Stimulated activated CD4-positive, alpha-beta T cell treated with anti-CD3 and anti-CD28 coated beads, Interleukin-4, amount 100 ng/mL, for 1 hour (primary cell): ENCODE measurements around the gene KRTAP10-1.

Experiments used
- DNase-seq: peaks from one replicate; pipeline ENCODE4 v3.0.0-alpha.2; 2020

The KRTAP10-1 gene

DNA sequence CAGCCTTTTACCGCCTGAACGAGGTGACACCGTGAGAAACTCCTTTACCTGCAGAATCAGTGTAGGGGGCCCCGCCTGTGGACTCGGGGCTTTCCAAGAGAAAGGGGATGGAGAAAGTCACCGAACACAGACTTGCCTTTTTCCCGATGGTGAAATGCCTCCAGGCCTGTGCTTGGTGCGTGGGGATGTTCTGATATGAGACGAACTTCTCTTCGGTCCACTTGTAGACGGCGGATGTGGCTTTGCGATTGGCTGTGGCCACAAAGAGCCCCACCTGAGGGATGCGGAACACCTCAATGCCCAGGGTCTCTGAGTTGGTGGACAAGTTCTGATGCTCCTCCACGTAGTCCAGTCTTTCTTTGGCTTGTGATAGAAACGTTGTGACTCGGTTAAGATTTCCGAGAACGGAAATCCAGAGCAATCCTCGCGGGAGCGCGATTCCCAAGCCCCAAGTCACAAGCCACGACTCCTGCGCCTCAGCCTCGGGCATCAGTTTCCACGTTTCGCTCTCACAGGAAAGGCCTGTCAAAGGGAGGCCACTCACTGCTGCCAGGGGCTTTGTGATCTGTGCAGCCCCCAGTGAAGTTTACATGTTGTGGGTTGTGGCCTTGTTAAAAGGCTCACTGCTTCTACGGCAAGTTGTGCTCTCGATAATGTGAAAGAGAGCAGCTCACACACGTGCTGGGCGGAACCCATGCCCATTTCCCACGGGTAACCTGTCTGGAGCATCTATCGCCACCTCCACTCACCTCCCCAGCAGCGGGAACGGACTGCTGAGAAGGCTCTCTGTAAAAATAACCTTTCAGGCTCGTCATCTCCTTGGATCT, 12.6 kb downstream of the KRTAP10-1 start:
- no peak for DNase-seq

DNA sequence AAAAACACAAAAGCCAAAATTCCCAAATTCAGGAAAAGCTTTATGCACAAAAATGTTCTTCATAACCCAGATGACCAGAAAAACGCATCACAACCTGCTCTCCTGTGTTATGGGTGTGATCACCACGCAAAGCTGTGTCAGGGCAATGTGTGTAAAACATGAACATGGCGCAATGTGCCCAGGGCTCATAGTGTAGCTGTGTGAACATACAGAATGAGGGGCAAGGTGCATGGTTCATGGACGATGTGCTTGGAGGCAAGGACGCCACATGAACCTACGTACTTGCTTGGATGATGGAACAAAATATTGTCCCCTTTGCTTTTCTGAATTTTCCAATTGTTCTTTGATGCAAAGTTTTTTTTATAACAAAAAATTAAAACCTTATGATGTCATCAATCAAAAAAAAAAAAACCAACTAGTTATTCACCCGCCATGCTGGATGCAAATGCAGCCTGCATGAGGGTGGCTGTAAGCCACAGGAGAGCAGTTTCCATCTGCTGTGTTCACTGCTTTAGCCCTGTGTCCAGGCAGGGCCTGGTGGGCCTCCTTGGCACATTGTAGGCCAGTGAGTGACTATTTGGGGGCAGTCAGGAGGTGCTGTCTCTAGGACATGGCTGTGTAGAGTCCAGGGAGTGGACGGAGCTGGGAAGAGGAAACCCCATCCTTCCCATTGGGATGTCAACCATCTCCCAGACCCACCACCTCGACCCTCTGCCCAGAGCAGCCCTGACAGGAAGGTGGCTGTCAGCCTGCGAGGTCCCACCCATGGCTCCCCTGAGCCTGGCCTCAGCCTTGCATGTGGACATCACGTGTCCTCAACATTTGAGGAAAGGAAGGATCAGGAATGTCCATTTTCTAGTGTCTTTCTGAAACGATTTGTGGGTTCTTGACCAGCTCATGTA, 13.6 kb downstream of the KRTAP10-1 start:
- no peak for DNase-seq

DNA sequence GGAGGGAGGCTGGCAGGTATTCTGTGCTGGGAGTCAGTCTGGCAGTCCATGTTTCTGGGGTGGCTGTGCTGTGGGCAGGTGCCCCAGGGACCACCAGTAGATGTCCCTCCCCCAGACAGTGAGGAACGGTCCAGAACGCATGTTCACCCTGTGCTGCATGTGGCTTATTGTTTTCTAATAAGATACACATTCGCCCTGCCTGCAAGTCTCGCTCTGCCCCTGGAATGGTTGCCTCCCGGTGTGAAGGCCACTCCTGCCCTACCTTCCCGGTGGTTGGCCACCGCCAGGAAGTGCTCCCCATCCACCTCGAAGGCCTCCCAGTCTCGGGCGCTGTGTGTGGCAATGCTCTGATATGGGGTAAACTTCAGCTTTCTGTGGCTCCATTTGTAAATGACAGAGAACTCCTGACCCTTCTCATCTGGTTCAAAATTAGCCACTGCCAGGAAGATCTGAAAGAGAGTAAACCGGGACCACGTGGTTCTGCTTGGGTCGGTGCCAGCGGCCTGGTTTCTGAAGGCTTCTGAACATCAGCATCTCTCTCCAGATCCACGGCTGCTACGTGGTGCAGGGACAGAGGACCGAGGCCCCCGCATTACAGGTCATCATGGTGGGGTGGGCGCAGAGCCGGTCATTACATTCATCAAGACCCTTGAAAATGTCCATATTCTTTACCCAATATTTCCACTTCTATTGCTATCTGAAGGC, 14.5 kb downstream of the KRTAP10-1 start:
- no peak for DNase-seq

DNA sequence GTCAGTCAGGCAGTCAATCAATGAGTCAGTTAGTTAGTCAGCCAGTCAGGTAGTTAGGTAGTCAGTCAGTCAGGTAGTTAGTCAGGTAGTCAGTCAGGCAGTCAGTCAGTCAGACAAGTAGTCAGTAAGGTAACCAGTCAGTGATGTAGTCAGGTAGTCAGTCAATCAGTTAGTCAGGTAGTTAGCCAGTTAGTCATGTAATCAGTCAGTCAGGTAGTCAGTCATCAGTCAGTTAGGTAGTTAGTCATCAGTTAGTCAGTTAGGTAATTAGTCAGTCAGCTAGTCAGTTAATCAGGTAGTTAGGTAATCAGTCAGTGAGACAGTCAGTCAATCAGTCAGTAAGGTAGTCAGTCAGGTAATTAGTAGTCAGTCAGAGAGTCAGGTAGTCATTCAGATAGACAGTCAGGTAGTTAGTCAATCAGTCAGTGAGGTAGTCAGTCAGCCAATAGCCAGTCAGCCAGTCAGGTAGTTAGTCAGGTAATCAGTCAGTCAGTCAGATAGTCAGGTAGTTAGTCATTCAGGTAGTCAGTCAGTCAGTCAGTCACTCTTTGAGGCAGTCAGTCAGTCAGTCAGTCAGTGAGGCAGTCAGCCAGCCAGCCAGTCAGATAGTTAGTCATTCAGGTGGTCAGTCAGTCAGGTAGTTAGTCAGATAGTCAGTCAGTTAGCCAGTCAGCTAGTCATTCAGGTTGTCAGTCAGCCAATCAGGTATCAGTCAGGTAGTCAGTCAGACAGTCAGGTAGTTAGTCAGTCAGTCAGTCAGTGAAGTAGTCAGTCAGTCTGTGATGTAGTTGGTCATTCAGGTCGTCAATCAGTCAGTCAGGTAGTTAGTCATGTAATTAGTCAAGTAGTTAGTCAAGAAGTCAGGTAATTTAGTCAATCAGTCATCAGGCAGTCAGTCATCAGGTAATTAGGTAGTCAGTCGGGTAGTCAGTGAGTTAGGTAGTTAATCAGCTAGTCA, 15.3 kb downstream of the KRTAP10-1 start:
- DNase-seq = no peak

DNA sequence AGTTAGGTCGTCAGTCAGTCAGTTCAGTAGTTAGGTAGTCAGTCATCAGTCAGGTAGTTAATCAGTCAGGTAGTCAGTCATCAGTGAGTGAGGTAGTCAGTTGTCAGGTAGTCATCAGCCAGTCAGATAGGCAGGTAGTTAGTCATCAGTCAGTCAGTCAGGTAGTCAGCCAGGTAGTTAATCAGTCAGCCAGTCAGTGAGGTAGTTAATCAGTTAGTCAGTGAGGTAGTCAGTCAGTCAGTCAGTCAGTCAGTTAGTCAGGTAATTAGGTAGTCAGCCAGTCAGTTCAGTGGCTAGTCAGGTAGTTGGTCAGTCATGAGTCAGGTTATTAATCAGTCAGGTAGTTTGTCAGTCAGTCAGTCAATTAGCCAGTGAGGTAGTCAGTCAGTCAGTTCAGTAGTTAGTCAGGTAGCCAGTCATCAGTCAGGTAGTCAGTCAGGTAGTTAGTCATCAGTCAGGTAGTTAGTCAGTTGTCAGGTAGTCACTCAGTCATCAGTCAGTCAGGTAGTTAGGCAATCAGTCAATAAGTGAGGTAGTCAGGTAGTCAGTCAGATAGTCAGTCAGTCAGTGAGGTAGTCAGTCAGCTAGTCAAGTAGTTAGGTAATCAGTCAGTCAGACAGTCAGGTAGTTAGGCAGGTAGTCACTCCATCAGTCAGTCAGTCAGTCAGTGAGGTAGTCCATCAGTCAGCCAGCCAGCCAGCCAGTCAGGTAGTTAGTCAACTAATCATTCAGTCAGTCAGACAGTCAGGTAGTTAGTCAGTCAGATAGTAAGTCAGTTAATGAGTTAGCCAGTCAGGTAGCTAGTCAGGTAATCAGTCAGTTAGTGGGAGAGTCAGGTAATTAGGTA, 16.2 kb downstream of the KRTAP10-1 start:
- DNase-seq = no peak

DNA sequence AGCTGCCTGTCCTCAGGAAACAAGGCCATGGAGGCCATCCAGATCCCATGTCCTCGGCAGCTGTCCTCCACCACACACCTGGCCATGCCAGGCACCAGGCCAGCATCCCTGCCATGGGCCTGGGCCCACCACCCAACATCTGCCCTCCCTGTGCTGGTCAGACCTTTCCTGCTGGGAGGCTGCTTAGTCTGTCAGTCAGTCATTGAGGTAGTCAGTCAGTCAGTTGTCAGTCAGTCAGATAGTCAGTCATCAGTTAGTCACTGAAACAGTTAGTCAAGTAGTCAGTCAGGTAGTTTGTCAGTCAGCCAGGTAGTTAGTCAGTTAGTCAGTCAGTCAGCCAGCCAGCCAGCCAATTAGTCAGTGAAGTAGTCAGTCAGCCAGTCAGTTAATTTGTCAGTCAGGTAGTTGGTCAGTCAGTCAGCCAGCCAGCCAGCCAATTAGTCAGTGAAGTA, 17.2 kb downstream of the KRTAP10-1 start:
- DNase-seq = no peak

DNA sequence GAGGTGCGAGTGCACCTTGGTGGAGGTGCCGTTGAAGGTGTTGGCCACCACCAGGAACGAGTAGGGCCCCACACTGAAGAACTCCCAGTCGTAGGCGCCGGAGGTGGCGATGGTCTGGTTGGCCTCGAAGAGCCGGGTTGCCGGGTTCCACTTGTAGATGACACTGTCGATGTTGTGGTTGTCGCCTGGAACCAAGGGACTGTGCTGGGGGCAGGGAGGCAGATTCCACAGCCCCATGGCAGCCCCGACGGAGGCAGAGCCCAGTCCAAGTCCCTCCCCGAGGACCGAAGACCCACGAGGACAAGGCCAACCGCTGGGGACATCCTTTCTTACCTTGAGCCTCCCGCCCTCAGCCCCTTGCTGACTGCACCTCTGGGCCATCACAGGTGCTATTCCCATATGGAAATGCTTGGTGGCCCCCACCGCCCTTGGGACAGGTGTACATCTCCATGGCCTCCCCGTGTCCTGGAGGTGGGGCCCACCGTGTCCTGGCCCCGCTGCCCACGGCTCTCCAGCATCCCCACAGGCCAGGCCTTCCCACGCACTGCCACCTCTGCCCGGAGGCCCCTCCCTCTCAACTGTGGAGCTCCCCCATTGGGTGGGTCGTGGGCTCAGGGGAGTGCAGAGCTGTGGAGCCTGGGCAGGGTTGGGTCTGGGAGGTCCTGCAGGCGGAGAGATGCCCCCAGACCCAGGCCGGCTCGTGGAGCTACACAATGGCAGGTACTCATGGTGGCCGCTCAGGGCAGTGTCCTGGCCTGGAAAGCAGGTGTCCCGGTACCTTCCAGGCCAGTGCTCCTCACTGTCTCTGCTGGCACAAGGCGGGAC, 17.9 kb downstream of the KRTAP10-1 start:
- DNase-seq = no peak

DNA sequence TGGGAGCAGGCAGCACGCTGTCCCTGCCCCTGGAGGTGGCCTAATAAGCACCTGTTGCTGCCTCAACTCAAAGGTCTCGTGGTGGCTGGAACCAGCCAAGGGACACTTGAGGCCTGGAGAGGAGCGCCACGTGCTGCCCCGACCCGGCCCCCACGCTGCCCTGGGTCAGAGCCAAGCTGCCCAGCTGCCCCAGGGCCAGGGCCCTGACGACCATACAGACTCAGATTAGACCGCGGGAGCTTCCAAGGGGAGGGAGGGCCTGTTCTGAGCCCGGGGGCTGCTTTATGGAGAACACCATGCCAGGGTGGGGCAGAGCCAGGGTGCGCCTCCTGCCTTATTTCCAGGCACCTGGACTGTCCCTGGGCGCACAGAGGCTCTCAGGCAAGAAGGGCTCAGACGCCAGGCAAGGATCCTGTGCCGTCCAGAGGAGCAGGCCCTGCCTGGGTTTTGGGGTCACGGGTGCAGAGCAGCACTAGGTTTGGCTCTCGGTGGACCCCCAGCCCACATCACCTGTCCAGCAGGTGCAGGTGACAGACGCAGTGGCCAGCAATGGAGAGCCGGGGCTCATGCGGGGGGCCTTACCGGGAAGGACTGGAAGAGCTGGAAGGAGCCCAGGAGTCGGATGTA, 18.6 kb downstream of the KRTAP10-1 start:
- DNase-seq = no peak

DNA sequence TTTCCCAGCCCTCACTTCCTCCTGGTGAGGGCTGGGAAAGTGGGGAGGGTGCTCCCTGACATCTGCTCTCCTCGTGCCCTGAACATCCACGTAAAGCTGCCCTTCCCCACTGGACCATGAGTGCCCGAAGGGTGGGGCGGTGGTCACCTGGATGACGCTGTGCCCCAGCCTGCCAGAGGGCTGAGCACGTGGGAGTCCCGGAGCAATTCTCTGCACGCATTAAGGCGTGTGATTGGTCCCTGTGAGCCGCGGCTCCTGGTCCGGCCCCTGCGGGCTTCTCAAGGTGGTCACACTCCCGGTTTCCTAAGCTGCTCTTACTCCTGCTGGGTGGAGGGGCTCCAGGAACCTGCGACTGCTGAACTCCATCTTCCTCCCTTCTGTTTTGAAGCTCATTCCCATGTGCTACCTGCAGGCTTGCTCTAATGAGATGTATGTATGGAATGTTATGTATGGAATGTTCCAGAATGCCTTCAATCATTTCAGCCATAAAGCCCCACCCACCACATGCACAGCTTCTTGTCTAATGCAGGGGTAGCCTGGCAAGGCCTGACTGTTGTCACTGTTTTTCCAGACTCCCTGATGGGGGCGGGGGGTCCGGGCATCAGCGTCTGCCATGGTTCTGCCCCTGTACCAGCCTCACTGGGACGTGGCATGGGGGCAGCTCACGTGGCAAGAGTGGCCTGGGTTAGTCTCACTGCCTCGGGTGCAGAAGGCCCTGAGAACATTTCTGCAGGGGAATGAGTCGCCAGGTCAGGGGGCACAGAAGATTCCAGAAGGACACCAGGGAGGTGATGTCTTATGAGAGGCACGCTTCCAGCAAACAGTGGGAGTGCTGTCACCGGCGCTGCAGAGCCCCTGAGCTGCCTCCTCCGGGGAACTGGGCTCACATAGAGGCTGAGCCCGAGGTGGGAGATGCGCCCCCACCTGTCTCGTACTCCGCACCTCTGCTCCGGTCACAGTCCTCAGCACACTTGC, 19.4 kb downstream of the KRTAP10-1 start:
- DNase-seq = no peak

DNA sequence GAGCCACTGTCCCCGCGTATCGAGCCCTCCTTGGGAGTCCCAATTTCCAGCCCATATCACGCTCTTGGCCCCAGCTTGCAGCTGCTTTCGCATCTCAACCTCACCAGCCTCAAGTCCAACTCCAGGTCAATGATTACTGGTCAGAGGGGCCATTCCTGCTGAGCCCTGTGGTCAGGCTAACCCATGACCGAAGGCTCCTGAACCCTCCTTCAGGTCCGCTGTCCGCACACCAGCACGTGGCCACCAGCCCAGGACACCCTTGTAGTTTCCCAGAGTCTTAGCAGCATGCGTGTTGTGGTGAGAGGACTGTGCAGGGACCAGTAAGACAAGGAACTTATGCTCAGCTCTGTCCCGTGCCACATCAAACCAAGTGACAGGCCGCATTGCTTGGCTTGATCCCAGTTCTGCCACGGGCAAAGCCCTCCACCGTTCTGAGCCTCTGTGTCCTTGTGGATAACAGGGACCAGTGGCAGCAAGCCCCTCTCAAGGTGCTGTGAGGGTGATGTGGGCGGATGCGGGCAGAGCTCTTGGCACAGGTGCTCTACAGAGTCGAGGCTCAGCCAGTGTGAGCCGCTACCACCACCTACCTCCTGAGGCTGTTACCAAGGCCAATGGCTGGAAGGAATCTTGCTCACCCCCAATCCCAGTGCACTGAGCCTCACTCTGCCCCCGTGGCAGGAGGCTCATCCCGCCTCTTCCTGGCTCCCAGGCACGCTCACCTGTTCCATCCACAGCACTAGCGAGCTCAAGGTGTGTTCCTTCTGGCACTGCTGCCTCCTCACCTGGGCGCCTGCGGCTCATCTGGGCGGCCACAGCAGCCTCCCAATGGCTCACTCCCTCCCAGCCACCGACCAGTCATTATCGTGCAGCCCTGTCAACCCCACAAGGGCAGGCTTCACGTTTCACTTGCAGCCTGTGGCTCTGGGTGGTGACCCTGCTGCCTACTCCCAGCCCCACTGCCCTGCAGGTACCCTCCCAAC, 20.4 kb downstream of the KRTAP10-1 start:
- DNase-seq = no peak

DNA sequence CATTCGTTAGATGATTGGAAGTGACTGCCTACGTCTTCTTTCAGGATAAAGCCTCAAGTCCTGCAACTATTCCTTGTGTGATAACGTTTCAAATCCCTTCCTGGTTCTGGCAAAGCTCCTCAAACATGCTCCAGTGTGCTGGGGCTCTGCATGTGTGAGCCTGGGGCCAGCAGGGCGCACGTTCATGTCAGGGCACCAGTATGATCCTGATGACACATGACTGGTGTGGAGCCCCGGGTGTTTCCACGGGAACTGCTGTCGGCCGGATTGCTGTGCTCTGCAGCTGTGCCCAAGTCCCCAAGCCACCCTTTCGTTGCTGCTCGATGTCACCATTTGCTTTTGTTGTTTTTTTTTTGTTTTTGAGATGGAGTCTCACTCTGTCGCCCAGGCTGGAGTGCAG, 21.3 kb downstream of the KRTAP10-1 start:
- no peak for DNase-seq

DNA sequence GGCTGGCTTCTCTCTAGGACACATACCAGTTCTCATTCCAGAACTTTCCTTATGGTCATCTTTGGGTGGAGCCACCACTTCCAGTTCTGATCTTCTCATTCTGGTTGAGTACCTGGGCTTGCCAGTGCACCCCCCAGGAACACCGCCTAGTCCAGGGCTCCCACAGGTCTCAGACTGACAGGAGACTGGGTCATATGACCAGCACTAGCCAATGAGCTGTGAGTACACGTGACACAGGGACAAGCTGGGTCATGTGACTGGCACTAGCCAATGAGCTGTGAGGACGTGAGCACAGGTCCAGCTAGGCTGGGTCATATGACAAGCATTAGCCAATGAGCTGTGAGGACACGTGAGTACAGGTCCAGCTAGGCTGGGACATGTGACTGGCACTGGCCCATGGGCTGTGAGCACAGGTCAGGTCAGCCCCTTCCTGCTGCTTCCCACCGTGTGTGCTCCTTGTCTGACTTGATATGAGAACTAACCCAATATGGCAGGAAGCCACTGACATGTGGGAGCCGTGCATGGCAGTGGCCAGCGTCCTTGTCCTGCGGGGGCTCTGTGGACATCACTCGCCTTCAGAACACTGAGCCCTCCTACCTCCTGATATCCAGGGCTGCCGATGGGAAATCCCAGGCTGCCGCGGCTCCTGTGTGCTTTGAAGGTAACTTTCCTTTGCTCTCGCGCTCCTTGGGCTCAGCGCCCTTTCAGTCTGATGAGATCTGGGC, 22.7 kb downstream of the KRTAP10-1 start:
- no peak for DNase-seq

DNA sequence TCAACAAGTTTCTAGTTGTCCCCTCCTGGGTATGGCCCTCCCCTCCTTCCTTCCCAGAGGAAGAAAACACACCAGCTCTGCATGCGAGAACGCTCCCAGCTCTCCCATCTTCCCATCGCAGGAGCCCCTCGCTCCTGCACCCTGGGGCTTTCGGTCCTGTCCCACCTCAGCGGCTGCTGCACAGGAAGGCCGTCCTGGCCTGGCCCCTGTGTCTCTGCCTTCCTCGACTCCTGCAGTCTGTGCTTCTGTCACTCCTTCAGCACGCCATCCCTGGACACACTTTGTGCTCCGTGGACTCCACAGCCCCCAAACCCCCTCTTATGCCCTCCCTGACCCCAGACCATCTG, 23.2 kb downstream of the KRTAP10-1 start:
- DNase-seq = no peak

DNA sequence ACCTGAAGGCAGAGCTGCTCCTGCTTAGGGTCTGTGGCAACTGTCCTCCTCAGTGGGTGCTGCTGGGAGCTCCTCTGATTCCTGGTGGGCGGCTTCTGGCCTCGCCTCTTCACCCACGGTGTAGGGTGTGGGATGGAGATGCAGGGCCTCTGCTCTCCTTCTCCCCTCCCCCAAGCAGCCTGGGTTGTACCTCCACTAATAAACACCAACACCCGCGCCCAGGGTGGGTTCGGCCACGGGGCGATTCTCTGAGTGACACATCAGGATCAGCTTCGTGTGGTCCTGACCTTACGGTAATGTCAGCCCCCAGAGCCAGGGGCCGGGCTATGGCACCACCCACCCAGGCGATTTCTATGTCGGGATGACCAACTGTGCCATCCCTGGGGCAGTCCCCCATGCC, 23.7 kb downstream of the KRTAP10-1 start:
- DNase-seq = no peak

DNA sequence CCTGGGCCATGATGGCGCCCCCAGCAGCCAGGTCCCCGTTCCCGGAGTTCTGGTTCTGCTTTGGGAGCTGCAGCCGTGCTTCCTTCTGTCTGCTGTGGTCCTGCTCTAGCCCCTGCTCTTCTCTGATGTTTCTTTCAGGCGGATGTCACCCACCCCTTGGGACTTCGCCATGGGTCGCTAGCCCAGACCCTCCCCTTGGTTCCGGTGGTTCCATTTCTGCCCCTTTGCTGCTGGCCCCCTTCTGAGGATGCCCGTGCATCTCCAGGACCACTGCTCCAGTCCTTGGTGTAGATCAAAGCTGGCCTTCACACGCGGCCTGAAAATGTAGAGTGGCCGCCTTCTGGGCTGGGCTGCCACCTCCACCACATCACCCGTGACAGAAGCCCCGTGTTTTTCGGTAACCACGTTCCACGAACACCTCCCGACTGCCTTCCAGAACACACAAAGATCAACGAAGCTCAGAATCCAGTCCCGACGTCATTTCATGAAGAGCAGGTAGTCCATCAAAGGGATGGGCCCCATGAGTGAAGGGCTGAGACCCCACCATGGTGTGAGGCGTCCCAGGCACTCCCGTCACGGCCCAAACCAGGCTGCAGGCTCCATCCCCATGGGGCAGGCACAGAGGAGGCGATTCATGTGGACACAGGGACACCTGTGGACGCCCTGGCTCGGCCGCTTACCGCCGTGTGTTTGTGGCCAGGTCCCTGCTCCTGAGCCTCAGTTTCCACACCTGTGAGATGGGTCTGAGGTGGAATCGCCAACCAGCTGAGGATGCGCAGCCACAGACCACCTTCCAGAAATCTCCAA, 24.4 kb downstream of the KRTAP10-1 start:
- no peak for DNase-seq
